Mammary epithelial cell (primary cell): ENCODE results near the gene PON1.

Experiments
- EZH2 ChIP-seq: IDR thresholded peaks from 2 replicates; pipeline ENCODE4 v1.6.1; 2012; ENCODE audit warnings: low read length, inconsistent platforms, borderline replicate concordance
- TF ChIP-seq, protein P1 (sequence below), 2 donors: IDR thresholded peaks in 1 of 2; conservative IDR thresholded peaks in 1 of 2; 2 replicates each; pipeline ENCODE4 v1.5.1; 2011 to 2012; ENCODE audit warnings: inconsistent platforms in 2 of 2, low read length in 2 of 2, mild to moderate bottlenecking in 2 of 2, control low read depth in 1 of 2, low read depth in 1 of 2; ENCODE audit not compliant: insufficient read depth in 1 of 2; ENCODE audit errors: extremely low read depth in 1 of 2

DNA sequence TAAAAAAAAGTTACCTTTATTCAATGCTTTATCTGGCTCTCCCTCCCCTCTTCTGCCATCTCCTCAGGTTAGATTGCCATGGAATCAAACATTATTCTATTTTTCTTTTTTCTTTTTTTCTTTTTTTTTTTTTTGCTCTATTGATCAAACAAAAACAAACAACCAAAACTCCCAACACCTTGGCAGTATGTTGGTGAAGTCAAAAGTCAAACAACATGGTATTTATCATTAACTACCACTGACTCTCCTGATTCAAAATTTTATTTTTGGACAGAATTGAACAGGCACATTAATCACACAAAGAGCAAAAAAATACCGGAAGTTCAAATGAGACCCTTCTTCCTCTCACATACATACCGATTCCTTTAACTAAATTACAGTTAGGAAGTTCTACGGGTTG lies 6.4 kb downstream of the PON1 start:
- TF ChIP-seq, protein P1, sequence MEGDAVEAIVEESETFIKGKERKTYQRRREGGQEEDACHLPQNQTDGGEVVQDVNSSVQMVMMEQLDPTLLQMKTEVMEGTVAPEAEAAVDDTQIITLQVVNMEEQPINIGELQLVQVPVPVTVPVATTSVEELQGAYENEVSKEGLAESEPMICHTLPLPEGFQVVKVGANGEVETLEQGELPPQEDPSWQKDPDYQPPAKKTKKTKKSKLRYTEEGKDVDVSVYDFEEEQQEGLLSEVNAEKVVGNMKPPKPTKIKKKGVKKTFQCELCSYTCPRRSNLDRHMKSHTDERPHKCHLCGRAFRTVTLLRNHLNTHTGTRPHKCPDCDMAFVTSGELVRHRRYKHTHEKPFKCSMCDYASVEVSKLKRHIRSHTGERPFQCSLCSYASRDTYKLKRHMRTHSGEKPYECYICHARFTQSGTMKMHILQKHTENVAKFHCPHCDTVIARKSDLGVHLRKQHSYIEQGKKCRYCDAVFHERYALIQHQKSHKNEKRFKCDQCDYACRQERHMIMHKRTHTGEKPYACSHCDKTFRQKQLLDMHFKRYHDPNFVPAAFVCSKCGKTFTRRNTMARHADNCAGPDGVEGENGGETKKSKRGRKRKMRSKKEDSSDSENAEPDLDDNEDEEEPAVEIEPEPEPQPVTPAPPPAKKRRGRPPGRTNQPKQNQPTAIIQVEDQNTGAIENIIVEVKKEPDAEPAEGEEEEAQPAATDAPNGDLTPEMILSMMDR (conservative IDR thresholded peaks at IDR 0.05 in 1 of 2, IDR thresholded peaks at IDR 0.05 in 1 of 2; ENCODE audit: extremely low read depth in 1 of 2, insufficient read depth in 1 of 2, low read depth in 1 of 2, low read length in 2 of 2): no peak
- no peak for TF ChIP-seq EZH2
